SK-N-SH (cell line): Measurements from ENCODE around the gene CAMTA2. TPM values are rescaled to one million over a fixed set of nuclear protein-coding genes. Genes with fewer than 3 reads are reported as not detected.

Source experiments
- CTCF ChIA-PET: fragments of 300-600, 350-600 bp; formaldehyde crosslinking; extraction: SDS; loops from one replicate; lab custom pipeline; 2021; lab: Yijun Ruan, JAX
- POLR2A ChIA-PET: fragments of 350-600 bp; sonication (Branson Sonifier 250); formaldehyde crosslinking; extraction: SDS; loops from one replicate; lab custom pipeline; 2020; ENCODE audit warnings: antibody characterized with exemption, inconsistent platforms; lab: Yijun Ruan, JAX
- DNase-seq: peaks from one replicate; pipeline ENCODE4 v3.0.0; 2012
- H2AFZ ChIP-seq: fragments of 200-600 bp; sonication (generic); 2 replicates; pipeline ENCODE4 v1.8.1; 2016; ENCODE audit warnings: antibody characterized with exemption, mild to moderate bottlenecking, low read depth
- H3F3A ChIP-seq: fragments of 200-600 bp; sonication (generic); replicated peaks from 2 replicates; pipeline ENCODE3; 2016; ENCODE audit warnings: antibody characterized with exemption, mild to moderate bottlenecking; ENCODE audit not compliant: insufficient read depth
- H3K27ac ChIP-seq, 2 experiments: fragments of 200-500 bp in 1 of 2; fragments of 200-600 bp in 1 of 2; sonication (Bioruptor generic) in 1 of 2; sonication (generic), shearing (Covaris generic) in 1 of 2; 2 replicates each; pipeline versions ENCODE4 v1.5.1 to v1.6.1; 2014 to 2016; ENCODE audit warnings: low read depth in 2 of 2, inconsistent platforms in 1 of 2, low read length in 1 of 2, mild to moderate bottlenecking in 1 of 2, mixed read lengths in 1 of 2
- H3K27me3 ChIP-seq: fragments of 200-600 bp; sonication (generic), shearing (Covaris generic); 2 replicates; pipeline ENCODE4 v1.6.1; 2016; ENCODE audit warnings: mixed run types; ENCODE audit not compliant: insufficient read depth
- H3K36me3 ChIP-seq, 2 experiments: fragments of 200-500 bp in 1 of 2; fragments of 200-600 bp in 1 of 2; sonication (Bioruptor generic) in 1 of 2; sonication (generic) in 1 of 2; replicated peaks in 1 of 2; 2 replicates each; pipeline versions ENCODE3 to v1.5.1; 2014 to 2016; ENCODE audit warnings: low read length in 1 of 2, mild to moderate bottlenecking in 1 of 2; ENCODE audit not compliant: insufficient read depth in 2 of 2, control insufficient read depth in 1 of 2
- H3K4me1 ChIP-seq, 2 experiments: fragments of 200-500 bp in 1 of 2; fragments of 200-600 bp in 1 of 2; sonication (Bioruptor generic) in 1 of 2; sonication (generic), shearing (Covaris generic) in 1 of 2; 2 replicates each; pipeline versions ENCODE4 v1.5.1 to v1.6.1; 2014 to 2016; ENCODE audit warnings: low read depth in 1 of 2, low read length in 1 of 2, mixed run types in 1 of 2; ENCODE audit not compliant: insufficient read depth in 2 of 2, control insufficient read depth in 1 of 2
- H3K4me2 ChIP-seq: fragments of 200-600 bp; sonication (generic), shearing (Covaris generic); 2 replicates; pipeline ENCODE4 v1.6.1; 2017; ENCODE audit warnings: mixed run types
- H3K4me3 ChIP-seq, 2 experiments: fragments of 200-500 bp in 1 of 2; fragments of 200-600 bp in 1 of 2; sonication (Bioruptor generic) in 1 of 2; sonication (generic), shearing (Covaris generic) in 1 of 2; 2 replicates each; pipeline versions ENCODE4 v1.5.1 to v1.8.1; 2014 to 2016; ENCODE audit warnings: low read depth in 2 of 2, inconsistent platforms in 1 of 2, low read length in 1 of 2, mild to moderate bottlenecking in 1 of 2, mixed read lengths in 1 of 2, moderate library complexity in 1 of 2
- H3K79me2 ChIP-seq: fragments of 200-600 bp; sonication (generic); 2 replicates; pipeline ENCODE4 v1.8.1; 2017; ENCODE audit warnings: mild to moderate bottlenecking; ENCODE audit not compliant: insufficient read depth
- H3K9ac ChIP-seq: fragments of 200-600 bp; sonication (generic); 2 replicates; pipeline ENCODE4 v1.6.1; 2017; ENCODE audit warnings: mixed run types
- H3K9me2 ChIP-seq: fragments of 200-600 bp; sonication (generic); 2 replicates; pipeline ENCODE4 v1.6.1; 2017; ENCODE audit warnings: mixed run types
- H3K9me3 ChIP-seq: fragments of 200-600 bp; sonication (generic); 2 replicates; pipeline ENCODE4 v1.6.1; 2017; ENCODE audit warnings: mixed run types, mild to moderate bottlenecking, moderate library complexity
- H4K20me1 ChIP-seq: fragments of 200-600 bp; sonication (generic); 2 replicates; pipeline ENCODE4 v1.6.1; 2017; ENCODE audit warnings: mild to moderate bottlenecking, mixed run types; ENCODE audit not compliant: insufficient read depth
- CTCF ChIP-seq: fragments of 200-600 bp; sonication (generic); IDR thresholded peaks from 2 replicates; pipeline ENCODE4 v1.6.1; 2017; ENCODE audit warnings: antibody characterized with exemption, mild to moderate bottlenecking, moderate library complexity
- ELF1 ChIP-seq: IDR thresholded peaks from 2 replicates; pipeline ENCODE4 v1.4.0; 2012
- EZH2phosphoT487 ChIP-seq: fragments of 200-600 bp; sonication (generic); IDR thresholded peaks from 2 replicates; pipeline ENCODE4 v1.6.1; 2017; ENCODE audit warnings: low read depth, mixed run types, mild to moderate bottlenecking, antibody characterized with exemption, moderate library complexity, borderline replicate concordance
- FOXM1 ChIP-seq: IDR thresholded peaks from 2 replicates; pipeline ENCODE4 v1.4.0; 2012; ENCODE audit warnings: low read depth, mild to moderate bottlenecking
- JUND ChIP-seq: IDR thresholded peaks from 2 replicates; pipeline ENCODE4 v1.4.0; 2012
- MAX ChIP-seq: IDR thresholded peaks from 2 replicates; pipeline ENCODE4 v1.4.0; 2012; ENCODE audit warnings: low read depth
- MEF2A ChIP-seq: IDR thresholded peaks from 2 replicates; pipeline ENCODE4 v1.4.0; 2012; ENCODE audit warnings: low read depth, borderline replicate concordance
- NFIC ChIP-seq: IDR thresholded peaks from 2 replicates; pipeline ENCODE4 v1.4.0; 2012; ENCODE audit warnings: borderline replicate concordance
- NRF1 ChIP-seq: IDR thresholded peaks from 2 replicates; pipeline ENCODE4 v1.6.1; 2012; ENCODE audit warnings: low read depth, mild to moderate bottlenecking, low read length
- POLR2AphosphoS5 ChIP-seq: IDR thresholded peaks from 2 replicates; pipeline ENCODE4 v1.6.1; 2012; ENCODE audit warnings: low read depth, low read length
- RAD21 ChIP-seq: IDR thresholded peaks from 2 replicates; pipeline ENCODE4 v1.6.1; 2012; ENCODE audit warnings: mild to moderate bottlenecking, low read length
- RFX5 ChIP-seq: IDR thresholded peaks from 2 replicates; pipeline ENCODE4 v1.6.1; 2012; ENCODE audit warnings: mild to moderate bottlenecking, improper control_type of control experiment, low read length
- RXRA ChIP-seq: IDR thresholded peaks from 2 replicates; pipeline ENCODE4 v1.4.0; 2012; ENCODE audit warnings: low read depth, mild to moderate bottlenecking, borderline replicate concordance
- SIN3A ChIP-seq: IDR thresholded peaks from 2 replicates; pipeline ENCODE4 v1.6.1; 2012; ENCODE audit warnings: low read depth, mild to moderate bottlenecking, low read length, moderate library complexity, borderline replicate concordance
- SMC3 ChIP-seq: IDR thresholded peaks from 2 replicates; pipeline ENCODE4 v1.6.1; 2012; ENCODE audit warnings: low read depth, low read length, improper control_type of control experiment
- TCF12 ChIP-seq: IDR thresholded peaks from 2 replicates; pipeline ENCODE4 v1.4.0; 2012
- YY1 ChIP-seq: IDR thresholded peaks from 2 replicates; pipeline ENCODE4 v1.4.0; 2012; ENCODE audit warnings: low read depth, mild to moderate bottlenecking
- WGBS: methylation state at CpG from one replicate; pipeline ENCODE4 v1.1.6; 2017; ENCODE audit warnings: low lambda C conversion rate; 5-methylcytosine and 5-hydroxymethylcytosine counted together
- polyA plus RNA-seq, 3 experiments: library from polyadenylated mRNA; depleted of rRNA; stranded (reverse); fragments of >200 nt; gene quantifications; 2 replicates each; pipeline ENCODE4 v1.2.3, GENCODE V29; 2012
- TF ChIP-seq, protein P1 (sequence below): IDR thresholded peaks from 2 replicates; pipeline ENCODE4 v1.4.0; 2012; ENCODE audit warnings: low read depth, borderline replicate concordance
- TF ChIP-seq, protein P2 (sequence below): fragments of 150-350 bp; IDR thresholded peaks from 2 replicates; pipeline ENCODE4 v1.6.1; 2017; ENCODE audit warnings: antibody characterized with exemption, low read length, low read depth, borderline replicate concordance
- TF ChIP-seq, protein P3 (sequence below): fragments of 150-350 bp; IDR thresholded peaks from 2 replicates; pipeline ENCODE4 v1.6.1; 2016; ENCODE audit warnings: mild to moderate bottlenecking, low read depth, low read length

Gene CAMTA2
- polyA plus RNA-seq, 1 of the 3 experiments (the other 2 are of a cell fraction), result 27.0 TPM

- CTCF ChIA-PET, result interaction anchor here (0.9 to 3.9 kb wide), 7 partner anchors 21 to 123 kb away, joined by 3 to 29 read pairs (median 4); partner anchors contain the start of gene CHRNE
- Histone ChIP-seq H3K9ac (peak overlapping the region; percentile 83), H3K4me1 (peaks cover 13 to 28% of the 10 kb centered on the region in 2 experiments; a peak in 2 of 4 replicates), H3K4me3 (peak overlapping the region; percentile 80 to 86), H4K20me1 (peaks cover 9% of the 10 kb centered on the region), H3F3A (peaks cover 32% of the 10 kb centered on the region), H3K4me2 (peak overlapping the region; percentile 98), H3K9me3 (no peaks in the 10 kb centered on the region), H3K36me3 (peaks cover 22 to 25% of the 10 kb centered on the region in 2 experiments), H2AFZ (0 out of 2 replicates have a peak overlapping the region, but pooled peaks have one; percentile 69)
- TF ChIP-seq TCF12 (no peak), RFX5 (no peak), FOXM1 (no peak), ELF1 (no peak), MEF2A (no peak), SIN3A (no peak), NRF1 (no peak), MAX (no peak), EZH2phosphoT487 (no peak), JUND (no peak), SMC3 (no peak), POLR2AphosphoS5 (no peak), RAD21 (no peak)
- TF ChIP-seq, protein P1, sequence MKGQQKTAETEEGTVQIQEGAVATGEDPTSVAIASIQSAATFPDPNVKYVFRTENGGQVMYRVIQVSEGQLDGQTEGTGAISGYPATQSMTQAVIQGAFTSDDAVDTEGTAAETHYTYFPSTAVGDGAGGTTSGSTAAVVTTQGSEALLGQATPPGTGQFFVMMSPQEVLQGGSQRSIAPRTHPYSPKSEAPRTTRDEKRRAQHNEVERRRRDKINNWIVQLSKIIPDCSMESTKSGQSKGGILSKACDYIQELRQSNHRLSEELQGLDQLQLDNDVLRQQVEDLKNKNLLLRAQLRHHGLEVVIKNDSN, result no peak
- TF ChIP-seq, all 33 proteins: peak for 0
- Histone ChIP-seq H3K9me2 (no peaks in the 10 kb centered on the region), H3K79me2 (peaks cover 52% of the 10 kb centered on the region), H3K27me3 (no peaks in the 10 kb centered on the region), H3K27ac (peak overlapping the region; percentile 94 to 98)
- WGBS, result 67% methylated on average over 16 of the region's 19 CpGs
- POLR2A ChIA-PET, result interaction anchor here (0.9 to 2.0 kb wide), 4 partner anchors 15 to 30 kb away, joined by 3 to 35 read pairs (median 11); partner anchors contain the start of gene SPAG7
- no peak for DNase-seq
Measured at GRCh38 chr17:4938688-4939545, 48.6 kb downstream of the CAMTA2 start.

DNA sequence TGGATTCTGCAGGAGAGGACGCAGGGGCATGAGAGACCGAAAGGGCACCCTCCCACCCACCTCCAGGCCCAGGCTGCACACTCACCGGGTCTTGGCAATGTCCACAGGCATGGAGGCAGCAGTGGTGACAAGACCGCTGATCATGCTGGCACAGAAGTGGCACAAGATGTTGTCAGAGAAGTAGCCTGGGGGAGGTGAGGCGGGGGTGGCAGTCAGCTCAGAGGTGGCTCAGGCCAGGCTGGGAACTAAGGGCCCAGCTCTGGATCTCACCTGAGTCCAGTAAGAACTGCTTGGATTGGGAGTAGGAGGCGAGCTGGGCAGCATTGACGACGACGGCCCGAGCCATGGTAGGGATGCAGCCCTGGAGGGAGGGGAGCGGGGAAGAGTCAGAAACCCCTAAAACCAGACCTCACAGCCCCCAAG lies 49.4 kb downstream of the CAMTA2 start:
- CTCF ChIA-PET, result interaction anchor here (1.2 kb wide), 1 partner anchor 20 kb away, joined by 3 read pairs; no protein-coding TSS in a partner anchor
- peaks cover 3% of the 10 kb centered on the region; the same call in 1 of the 2 replicates for H4K20me1 ChIP-seq
- TF ChIP-seq YY1 (no peak), SIN3A (no peak), ELF1 (no peak), NRF1 (no peak), RAD21 (no peak), RFX5 (no peak), TCF12 (no peak), CTCF (no peak), RXRA (no peak), NFIC (no peak), JUND (no peak)
- TF ChIP-seq, protein P1, result no peak
- TF ChIP-seq, protein P2, sequence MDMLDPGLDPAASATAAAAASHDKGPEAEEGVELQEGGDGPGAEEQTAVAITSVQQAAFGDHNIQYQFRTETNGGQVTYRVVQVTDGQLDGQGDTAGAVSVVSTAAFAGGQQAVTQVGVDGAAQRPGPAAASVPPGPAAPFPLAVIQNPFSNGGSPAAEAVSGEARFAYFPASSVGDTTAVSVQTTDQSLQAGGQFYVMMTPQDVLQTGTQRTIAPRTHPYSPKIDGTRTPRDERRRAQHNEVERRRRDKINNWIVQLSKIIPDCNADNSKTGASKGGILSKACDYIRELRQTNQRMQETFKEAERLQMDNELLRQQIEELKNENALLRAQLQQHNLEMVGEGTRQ, result no peak
- TF ChIP-seq, protein P3, sequence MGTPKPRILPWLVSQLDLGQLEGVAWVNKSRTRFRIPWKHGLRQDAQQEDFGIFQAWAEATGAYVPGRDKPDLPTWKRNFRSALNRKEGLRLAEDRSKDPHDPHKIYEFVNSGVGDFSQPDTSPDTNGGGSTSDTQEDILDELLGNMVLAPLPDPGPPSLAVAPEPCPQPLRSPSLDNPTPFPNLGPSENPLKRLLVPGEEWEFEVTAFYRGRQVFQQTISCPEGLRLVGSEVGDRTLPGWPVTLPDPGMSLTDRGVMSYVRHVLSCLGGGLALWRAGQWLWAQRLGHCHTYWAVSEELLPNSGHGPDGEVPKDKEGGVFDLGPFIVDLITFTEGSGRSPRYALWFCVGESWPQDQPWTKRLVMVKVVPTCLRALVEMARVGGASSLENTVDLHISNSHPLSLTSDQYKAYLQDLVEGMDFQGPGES, result no peak

More for the DNA sequence above, 49.4 kb downstream of the CAMTA2 start:
- peaks cover 13 to 29% of the 10 kb centered on the region in 2 experiments; a peak in 2 of 4 replicates for H3K4me1 ChIP-seq
- POLR2A ChIA-PET, result no interaction called here
- no peak overlapping the region; a peak in 1 of 4 replicates for H3K4me3 ChIP-seq
- H3K9ac ChIP-seq, result no peak overlapping the region
- H3K79me2 ChIP-seq, result peaks cover 44% of the 10 kb centered on the region
- H3K36me3 ChIP-seq, result peaks cover 19 to 22% of the 10 kb centered on the region in 2 experiments
- no peaks in the 10 kb centered on the region for H3K9me3 ChIP-seq
- peaks cover 26% of the 10 kb centered on the region for H3F3A ChIP-seq
- H3K27ac ChIP-seq, result no peak overlapping the region; a peak in 1 of 4 replicates
- H3K27me3 ChIP-seq, result no peaks in the 10 kb centered on the region
- H3K9me2 ChIP-seq, result no peaks in the 10 kb centered on the region
- no peak overlapping the region; the same call in 1 of the 2 replicates for H3K4me2 ChIP-seq
- DNase-seq, result no peak
- H2AFZ ChIP-seq, result no peak overlapping the region
- 94% methylated on average over 9 of the region's 11 CpGs for WGBS
